Glomerular visceral epithelial cell (primary cell): ENCODE measurements around the gene TNK2.
A peak's percentile ranks its signal among the peaks of the same experiment; 100 is the strongest.
"Not testable (repeated sequence)": the region's sequence is repeated elsewhere in the genome, so short reads cannot be mapped to it uniquely, and the experiment has no call there.

ENCODE experiments used
- DNase-seq: peaks from one replicate; pipeline ENCODE4 v3.0.0-alpha.2; 2016; ENCODE audit errors: extremely low spot score

Gene TNK2

GRCh38 chr3:195916991-195917390, 8.6 kb upstream of the TNK2 start:
- no peak for DNase-seq

GRCh38 chr3:195916291-195916690, 7.9 kb upstream of the TNK2 start:
- no peak for DNase-seq

GRCh38 chr3:195914648-195915473, 6.5 kb upstream of the TNK2 start:
- peak; percentile 97 for DNase-seq

- not testable (repeated sequence) for DNase-seq
Observed at GRCh38 chr3:195914146-195914545, 5.8 kb upstream of the TNK2 start.

- DNase-seq: no peak
Observed at GRCh38 chr3:195913382-195913781, 5.0 kb upstream of the TNK2 start.

- no peak for DNase-seq
Observed at GRCh38 chr3:195911946-195912270, 3.6 kb upstream of the TNK2 start.

- DNase-seq: no peak
Observed at GRCh38 chr3:195911041-195911945, 2.9 kb upstream of the TNK2 start.

GRCh38 chr3:195910499-195910845, 2.1 kb upstream of the TNK2 start:
- no peak for DNase-seq

GRCh38 chr3:195909644-195910498, 1.5 kb upstream of the TNK2 start:
- DNase-seq: peak; percentile 83

- DNase-seq: no peak
Observed at GRCh38 chr3:195908694-195909581, 587 bp upstream of the TNK2 start.

GRCh38 chr3:195907684-195907933, 742 bp downstream of the TNK2 start:
- no peak for DNase-seq

GRCh38 chr3:195906865-195907683, 1.3 kb downstream of the TNK2 start:
- no peak for DNase-seq

- no peak for DNase-seq
Observed at GRCh38 chr3:195905970-195906864, 2.1 kb downstream of the TNK2 start.

- DNase-seq: no peak
Observed at GRCh38 chr3:195904368-195904767, 4.0 kb downstream of the TNK2 start.

- no peak for DNase-seq
Observed at GRCh38 chr3:195903950-195904290, 4.4 kb downstream of the TNK2 start.

- DNase-seq: not testable (repeated sequence)
Observed at GRCh38 chr3:195902634-195903033, 5.7 kb downstream of the TNK2 start.

- DNase-seq: not testable (repeated sequence)
Observed at GRCh38 chr3:195901836-195902585, 6.3 kb downstream of the TNK2 start.

GRCh38 chr3:195900436-195901355, 7.7 kb downstream of the TNK2 start:
- DNase-seq: peak; percentile 89
